ENCODE results near the gene MYL4.
"Not testable (repeated sequence)": the region's sequence is repeated elsewhere in the genome, so short reads cannot be mapped to it uniquely, and the experiment has no call there.

MYL4 gene

DNA sequence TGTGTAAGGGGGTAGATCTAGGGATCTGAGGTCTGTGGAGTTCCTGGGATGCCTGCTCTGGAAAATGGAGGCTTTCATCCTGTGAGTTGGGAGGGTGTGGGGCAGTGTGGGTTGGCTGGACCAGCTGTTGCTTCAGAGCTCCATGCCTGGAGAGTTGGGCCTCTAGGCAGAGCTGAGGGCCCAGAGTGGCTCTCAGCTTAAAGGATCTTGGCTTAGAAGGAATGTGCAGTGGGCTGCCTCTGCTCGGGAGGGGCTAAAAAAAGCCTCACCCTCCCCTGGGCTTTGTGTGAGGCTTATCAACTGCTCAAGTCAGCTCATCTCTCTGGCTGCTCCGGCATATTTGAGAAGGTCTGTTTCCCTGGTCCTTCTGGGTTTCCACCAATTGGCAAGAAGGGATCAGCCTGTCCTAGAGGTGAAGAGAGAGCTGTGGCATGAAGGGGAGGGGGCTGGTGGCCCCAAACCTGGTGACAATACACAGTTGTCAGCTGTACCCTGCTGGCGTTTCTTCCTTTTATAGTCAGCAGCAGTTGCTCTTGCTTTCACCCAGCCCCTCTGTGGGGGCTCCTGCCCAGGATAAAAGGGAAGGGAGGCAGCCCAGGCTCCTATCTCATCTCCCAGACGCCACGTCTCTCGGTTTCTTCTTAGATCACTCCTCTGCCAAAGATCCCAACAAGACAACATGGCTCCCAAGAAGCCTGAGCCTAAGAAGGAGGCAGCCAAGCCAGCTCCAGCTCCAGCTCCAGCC lies at the start of gene MYL4:
MYL4 (plus strand) TSS at position 605 of the 745 bp plus-strand sequence; CDS start at position 680, 75 bp downstream.
- DNase-seq (ENCODE audit: low spot score) = peak; percentile 62

DNA sequence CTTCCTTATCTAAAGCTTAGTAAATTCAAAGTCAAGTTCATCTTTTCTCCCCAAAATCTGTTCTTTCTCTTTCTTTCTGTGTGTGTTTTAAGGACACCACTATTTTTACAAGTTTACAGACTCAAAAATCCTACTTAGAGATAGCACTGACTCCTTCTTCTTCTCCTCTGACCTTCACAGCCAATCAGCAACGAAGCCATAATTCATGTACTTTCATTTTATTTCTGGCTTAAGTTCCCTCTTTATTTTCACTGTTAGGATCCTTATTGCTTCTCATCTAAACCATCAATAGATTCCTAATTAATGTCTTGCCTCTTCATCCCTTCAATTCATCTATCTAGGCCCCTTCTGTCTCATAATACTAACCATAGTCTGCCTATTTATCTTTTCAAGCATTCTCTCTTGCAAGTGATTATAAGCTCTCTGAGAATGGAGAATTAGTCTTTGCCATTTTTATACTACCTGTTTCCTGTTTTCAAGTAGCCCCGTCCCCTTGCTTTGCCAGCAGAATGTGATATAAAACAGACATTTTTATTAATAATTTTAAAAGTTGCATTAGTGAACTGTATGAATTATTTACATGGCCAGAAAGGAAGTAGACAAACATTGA lies 47.0 kb upstream of the MYL4 start:
- no peak for DNase-seq (ENCODE audit: low spot score)

DNA sequence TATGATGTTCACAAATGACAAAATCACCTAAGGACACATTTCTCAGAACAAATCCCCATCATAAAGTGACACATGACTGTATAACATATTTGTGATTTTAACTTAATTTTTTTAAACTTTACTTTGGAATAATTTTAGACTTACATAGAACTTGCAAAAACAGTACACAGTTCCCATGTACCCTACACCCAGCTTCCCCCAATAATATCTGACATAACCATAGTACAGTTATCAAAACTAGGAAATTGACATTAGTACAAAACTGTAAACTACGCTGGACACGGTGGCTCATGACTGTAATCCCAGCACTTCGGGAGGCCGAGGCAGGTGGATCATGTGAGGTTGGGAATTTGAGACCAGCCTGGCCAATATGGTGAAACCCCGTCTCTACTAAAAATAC lies 44.9 kb upstream of the MYL4 start:
- DNase-seq (ENCODE audit: low spot score) = no peak

DNA sequence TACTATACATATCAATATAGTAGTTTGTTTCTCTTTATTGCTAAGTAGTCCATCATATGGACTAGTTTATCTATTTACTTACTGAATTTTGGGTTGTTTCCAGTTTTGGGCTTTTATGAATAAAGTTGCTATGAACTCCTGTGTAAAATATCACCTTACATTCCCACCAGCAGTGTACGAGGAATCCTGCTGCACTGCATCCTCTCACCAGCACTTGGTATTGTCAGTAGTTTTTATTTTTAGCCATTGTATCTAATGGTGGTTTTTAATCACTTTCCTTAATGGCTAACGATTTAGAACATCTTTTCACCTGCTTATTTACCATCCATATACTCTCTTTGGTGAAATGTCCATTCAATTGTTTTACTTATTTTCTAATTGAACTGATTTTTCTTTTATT lies 44.0 kb upstream of the MYL4 start:
- DNase-seq (ENCODE audit: low spot score) = no peak

DNA sequence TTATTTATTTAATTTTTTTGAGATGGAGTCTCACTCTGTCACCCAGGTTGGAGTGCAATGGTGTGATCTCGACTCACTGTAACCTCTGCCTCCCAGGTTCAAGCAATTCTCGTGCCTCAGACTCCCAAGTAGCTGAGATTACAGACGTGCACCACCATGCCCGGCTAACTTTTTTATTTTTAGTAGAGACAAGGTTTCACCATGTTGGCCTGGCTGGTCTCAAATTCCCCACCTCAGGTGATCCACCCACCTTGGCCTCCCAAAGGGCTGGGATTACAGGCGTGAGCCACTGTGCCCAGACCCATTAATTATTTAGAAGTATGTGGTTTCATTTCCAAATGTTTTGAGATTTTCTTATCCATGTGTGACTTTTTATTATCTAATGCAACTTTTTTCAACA lies 42.3 kb upstream of the MYL4 start:
- not testable (repeated sequence) for DNase-seq (ENCODE audit: low spot score)

DNA sequence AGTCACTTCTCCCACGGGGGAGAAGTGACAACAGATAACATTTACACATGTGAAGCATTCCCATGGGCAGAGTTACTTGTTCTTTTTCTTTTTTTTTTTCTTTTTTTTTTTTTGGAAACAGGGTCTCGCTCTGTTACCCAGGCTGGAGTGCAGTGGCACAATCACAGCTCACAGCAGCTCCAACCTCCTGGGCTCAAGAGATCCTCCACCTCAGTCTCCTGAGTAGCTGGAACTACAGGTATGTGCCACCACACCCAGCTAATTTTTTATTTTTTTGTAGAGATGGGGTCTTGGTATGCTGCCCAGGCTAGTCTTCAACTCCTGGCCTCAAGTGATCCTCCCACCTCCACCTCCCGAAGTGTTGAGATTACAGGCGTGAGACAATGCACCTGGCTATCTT lies 40.3 kb upstream of the MYL4 start:
- DNase-seq (ENCODE audit: low spot score) = not testable (repeated sequence)

DNA sequence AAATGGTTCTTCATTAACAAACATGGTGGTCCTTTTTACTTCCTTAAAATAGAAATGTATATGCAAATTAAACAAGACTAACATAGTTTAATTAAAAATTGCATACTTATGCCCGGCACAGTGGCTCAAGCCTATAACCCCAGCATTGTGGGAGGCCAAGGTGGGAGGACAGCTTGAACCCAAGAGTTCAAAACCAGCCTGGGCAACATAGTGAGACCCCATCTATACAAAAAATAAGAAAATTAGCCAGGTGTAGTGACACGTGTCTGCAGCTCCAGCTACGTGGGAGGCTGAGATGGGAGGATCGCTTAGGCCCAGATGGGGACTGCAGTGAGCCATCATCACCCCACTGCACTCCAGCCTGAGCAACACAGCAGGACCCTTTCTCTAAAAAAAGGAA lies 38.4 kb upstream of the MYL4 start:
- no peak for DNase-seq (ENCODE audit: low spot score)

DNA sequence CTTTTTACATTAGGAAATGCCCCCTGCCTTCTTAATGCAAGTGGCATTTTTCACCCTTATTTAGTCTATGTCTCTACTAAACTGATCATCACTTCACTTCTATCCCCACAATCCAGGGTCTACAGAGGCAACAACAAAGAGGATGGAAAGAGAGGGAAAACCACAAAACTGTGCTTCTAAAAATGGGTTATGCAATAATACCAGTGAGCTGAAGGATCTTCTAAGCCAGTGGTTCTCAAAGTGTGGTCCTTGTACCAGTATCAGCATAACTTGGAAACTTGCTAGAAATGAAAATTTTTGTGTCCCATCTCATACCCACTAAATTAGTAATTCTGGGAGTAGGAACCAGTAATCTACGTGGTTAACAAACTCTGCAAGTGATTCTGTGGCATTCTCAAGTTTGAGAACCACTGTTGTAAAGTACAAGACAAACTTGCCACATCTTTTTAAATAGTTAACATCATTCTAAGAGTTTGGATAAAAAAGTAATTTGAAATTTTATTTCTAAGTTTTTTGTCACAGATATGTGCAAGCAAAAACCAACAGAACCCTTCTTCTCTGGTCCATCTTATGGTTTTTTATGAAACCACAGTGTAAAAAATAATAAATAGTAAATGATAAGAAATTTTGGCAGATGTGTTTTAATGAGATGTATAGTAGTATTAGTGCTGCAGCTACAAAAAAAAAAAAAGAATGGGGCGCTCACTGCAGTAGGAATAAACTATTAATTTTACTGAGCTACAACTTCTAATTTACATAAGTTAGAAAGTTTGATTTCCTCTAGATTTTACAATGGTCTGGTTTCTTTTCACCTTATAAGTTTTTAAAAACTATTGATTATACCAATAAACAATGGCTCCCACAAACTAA lies 36.2 kb upstream of the MYL4 start:
- no peak for DNase-seq (ENCODE audit: low spot score)

DNA sequence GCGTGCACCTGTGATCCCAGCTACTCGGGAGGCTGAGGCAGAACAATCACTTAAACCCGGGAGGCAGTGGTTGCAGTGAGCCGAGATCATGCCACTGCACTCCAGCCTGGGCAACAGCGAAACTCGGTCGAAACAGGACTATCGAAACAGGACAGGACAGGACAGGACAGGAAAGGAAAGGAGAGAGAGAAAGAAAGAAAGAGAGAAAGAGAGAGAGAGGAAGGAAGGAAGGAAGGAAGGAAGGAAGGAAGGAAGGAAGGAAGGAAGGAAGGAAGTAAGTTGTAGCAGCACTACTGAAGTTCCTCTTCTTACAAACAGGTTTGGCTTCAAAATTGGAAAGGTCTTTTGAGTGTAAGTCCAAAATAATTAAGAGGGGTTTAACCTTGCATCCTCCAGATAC lies 34.3 kb upstream of the MYL4 start:
- not testable (repeated sequence) for DNase-seq (ENCODE audit: low spot score)

DNA sequence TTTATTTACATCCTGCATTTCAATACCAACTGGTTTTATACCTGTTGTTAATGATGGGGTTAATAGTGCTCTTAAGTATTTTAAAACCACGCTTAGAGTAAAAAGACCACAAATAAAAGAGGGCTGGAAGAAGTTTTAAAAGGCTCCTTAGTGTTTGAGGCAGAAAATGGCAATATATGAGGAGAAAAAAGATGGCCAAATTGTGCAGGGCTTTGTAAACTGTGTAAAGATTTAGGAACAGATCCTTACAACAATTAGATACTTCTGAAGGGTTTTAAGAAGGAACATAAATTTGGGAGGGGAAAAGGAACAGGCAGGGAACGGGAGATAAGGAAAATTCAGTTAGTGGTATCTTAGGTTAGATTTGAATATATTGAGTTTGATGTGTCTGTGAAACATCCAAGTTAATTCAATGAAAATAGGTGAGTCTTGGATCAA lies 32.7 kb upstream of the MYL4 start:
- no peak for DNase-seq (ENCODE audit: low spot score)

DNA sequence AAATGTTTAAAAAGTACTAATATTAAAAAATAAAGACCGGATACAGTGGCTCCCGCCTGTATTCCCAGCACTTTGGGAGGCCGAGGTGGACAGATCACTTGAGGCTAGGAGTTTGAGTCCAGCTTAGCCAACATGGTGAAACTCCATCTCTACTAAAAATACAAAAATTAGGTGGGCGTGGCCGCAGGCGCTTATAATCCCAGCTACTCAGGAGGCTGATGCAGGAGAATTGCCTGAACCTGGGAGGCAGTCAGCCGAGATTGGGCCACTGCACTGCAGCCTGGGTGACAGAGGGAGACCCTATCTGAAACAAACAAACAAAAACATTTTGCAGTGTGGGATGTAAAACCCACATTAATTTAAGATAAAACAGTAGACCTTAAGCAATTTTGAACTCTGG lies 31.9 kb upstream of the MYL4 start:
- no peak for DNase-seq (ENCODE audit: low spot score)

DNA sequence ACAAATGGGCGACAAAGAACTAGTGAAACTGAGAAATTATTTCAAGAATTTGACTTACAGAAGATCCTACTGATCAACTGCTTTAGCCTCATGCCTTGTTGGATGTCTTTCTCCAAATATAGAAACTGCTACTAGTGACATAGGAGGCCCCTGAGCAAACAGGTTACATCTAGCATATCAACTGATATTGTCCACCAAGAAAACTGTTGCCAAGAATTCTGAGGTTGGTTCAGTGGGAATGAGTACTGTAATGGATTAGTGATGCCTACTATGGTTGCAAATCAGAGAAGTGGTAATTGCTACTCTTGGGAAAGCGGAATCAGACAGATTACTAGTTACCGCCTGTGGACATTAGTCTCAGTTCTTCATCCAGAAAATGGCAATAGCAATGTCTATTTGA lies 30.0 kb upstream of the MYL4 start:
- DNase-seq (ENCODE audit: low spot score) = no peak

DNA sequence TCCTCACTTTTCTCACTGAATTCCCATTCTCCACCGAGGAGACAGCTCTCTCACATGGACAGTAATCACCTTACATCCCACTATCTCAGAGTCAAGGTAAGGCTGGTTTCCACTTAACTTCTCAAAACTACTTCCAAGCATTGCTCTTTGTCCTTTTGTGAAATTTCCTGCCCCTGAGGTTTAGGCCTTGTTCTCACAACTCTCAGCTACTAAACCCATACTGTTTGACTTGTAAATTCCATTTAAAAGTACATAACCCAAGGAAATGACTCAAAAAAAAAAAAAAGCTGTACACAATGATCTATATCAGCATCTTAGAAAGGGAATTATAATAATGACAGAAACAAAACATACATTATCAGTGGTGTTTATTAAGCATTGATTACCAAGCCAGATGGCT lies 28.8 kb upstream of the MYL4 start:
- no peak for DNase-seq (ENCODE audit: low spot score)

DNA sequence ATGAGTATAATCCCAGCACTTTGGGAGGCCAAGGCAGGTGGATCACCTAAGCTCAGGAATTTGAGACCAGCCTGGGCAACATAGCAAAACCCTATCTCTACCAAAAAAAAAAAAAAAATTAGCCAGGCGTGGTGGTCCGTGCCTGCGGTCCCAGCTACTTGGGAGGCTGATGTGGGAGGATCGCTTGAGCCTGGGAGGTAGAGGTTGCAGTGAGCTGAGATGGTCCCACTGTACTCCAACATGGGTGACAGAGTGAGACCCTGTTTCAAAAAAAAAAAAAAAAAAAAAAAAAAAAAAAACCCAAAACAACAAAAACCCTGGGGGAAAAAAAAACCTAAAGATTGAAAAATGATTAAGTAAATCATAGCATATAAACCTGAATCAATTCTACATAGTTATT lies 28.2 kb upstream of the MYL4 start:
- DNase-seq (ENCODE audit: low spot score) = not testable (repeated sequence)

DNA sequence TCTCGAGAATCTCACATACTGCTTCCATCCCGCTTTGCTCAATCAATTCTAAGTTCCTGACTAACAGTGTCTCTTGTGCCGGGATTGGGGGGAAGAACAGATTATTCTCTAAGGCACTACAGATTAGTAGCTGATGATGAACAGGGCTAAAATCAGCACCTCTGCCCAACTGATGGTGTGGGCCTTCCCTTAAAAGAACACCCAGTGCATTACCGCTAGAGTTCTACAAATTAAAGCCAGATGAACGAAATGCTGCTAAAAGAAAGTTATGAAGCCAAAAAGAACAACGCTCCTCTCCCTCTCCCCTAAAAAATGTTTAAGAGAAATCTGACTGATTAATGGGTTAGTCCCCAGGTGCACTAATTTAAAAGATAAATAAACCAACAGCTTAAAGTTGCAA lies 24.5 kb upstream of the MYL4 start:
- DNase-seq (ENCODE audit: low spot score) = no peak

DNA sequence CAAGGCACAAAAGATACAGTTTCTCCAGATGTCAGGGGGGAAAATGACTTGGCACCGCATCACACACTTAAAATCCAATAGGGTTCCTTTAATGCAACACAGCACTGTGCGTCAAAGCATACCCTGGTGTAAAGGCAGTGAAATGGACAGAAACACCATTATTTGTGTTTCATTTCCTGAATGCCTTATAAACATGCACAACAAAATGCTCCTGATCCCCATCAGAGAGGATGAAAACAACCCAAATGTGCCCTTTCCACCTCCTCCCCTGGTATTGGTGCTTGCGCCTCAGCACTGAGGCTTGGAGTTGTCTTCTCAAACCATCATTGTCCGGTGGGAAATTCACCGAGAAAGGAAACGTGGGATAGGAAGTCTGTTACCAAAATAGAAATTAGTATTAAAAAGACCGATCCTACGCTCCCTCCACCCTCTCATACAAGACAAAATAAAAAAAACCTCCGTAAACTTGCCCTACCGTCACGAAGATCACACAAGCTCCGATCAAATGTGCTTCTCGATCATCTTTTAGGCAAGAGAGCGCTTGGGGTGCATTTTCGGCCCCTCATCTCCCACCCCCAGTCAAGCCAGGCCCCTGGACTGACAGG lies 20.8 kb upstream of the MYL4 start:
- DNase-seq (ENCODE audit: low spot score) = no peak

DNA sequence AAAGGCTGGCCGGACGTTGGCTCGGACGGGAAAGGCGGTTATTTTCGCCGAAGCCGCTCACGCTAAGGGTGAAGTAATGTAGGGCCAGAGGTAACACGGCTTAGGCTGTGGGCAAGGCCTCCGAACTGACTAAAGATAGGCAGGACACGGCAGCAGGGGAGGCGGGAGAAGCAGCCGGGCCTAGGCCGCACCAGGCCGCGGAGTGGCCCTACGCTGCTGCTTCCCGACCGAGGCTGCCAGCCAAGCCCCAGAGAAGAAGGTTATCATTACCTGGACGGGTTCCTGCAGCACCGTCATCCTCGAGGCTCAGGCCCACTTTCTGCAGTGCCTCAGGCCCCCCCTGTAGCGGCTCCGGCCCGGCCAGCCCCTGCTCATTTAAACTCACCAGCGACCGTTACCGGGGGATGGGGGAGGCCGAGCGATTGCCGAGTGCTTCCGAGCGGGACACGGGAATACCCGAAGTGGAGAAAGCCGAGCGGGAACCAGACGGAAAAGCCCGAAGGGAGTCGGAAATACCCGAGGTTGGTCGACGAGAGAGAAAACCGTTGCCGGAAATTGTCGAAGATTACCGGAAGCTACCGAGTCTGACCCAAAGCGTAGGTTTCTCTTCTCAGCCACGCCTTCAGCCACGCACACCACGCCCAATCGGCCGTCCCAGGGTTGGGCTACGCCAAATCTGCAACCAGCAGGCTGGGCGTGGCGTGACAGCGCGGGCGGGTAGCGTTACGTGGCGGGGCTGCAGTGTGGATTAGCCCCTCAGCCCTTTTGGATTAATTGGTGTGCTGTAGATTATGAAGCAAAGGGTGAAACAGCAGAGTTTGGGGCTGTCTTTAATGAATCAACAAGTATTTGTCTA lies 20.0 kb upstream of the MYL4 start, which contains the start of gene CDC27:
CDC27 (minus strand) TSS at position 420 of the 856 bp plus-strand sequence; CDS start at position 297, 123 bp downstream.
- DNase-seq (ENCODE audit: low spot score) = peak; percentile 100

DNA sequence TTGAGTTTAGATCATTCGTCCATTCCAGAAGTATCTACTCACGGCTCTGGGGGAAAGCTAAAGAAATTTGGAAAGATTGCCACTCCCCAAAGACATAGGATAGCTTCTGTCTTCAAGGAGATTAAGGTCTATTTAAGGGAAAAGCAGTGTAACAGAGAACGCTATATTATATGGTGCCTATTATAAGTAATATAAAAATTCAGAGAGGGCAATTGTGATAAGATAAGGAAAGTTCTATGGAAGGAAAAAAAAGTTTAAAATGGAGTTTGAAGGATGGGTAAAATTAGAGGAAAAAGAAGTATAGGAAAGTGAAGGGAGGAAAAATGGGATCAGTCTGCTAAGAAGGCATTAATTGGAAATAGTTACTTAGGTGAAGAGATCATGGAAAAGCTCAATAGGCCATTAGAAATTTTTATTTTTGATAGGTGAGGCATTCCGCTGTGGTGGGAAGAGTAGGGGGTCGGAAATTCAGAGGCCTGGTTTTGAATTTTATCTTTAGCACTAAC lies 19.4 kb upstream of the MYL4 start:
- no peak for DNase-seq (ENCODE audit: low spot score)

DNA sequence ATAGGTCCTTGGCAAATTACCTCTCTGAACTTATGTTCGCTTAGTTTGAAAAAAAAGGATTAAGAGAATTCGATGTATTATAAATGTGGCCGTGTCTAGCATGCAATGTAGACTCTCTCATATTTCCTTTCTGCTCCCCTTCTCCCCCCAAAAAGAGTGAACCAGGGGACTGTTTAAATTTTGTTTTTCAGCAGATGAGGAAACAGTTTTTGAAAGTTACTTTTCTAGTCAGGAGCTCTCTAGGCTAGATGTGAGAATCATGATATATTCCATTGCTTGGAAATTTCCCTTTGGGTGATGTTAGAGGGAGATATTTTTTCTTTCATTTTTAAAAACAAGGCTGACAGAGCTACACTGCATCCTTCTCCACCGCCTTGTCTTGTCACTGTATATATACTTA lies 18.9 kb upstream of the MYL4 start:
- no peak for DNase-seq (ENCODE audit: low spot score)

DNA sequence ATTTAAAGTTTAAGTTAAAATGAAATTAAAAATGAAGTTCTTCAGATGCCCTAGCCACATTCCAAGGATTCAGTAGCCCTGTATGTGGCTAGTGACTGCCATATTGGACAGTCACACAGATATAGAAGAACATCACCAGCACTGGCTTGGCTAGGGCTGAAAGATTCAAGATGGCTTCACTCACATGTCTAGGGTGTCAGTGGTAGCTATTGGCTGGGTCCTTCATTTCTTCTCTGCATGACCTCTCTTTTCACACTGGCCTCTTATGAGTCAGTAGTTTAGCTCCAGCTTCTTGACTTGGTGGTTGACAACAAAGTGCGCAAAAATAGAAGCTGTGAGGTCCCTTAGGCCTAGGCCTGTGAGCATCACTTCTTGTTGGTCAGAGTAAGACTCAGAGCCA lies 18.4 kb upstream of the MYL4 start:
- no peak for DNase-seq (ENCODE audit: low spot score)

DNA sequence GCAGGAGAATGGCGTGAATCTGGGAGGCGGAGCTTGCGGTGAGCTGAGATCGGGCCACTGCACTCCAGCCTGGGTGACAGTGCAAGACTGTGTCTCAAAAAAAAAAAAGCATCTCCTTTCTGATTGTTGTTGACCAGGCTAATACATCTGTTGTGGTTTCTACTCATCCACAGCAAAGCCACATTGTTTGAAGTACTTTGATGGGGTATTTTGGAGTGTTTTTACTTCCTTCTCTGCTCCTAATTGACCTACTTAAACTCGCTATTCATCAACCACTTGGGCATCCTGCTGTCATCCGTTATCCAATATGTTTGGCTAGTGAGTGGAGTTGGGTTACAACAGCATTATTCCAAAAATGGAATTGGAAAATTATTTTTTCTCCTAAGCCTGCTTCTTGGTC lies 16.6 kb upstream of the MYL4 start:
- no peak for DNase-seq (ENCODE audit: low spot score)

Measured in ecto neural progenitor cell (in vitro differentiated cells).